GM12878 (cell line): Measurements from ENCODE around the gene SAMD1. TPM values are rescaled to one million over a fixed set of nuclear protein-coding genes. Genes with fewer than 3 reads are reported as not detected.

Experiments
- ATAC-seq: fragments of 200-7000 bp; cut with Tn5 transposase; 3 replicates; pipeline ENCODE4 v1.9.1; 2020; ENCODE audit warnings: mild to moderate bottlenecking, moderate library complexity
- BruUV-seq: library from RNA; stranded (reverse); fragments of 400-500 nt; replicated peaks from 2 replicates; lab custom pipeline; 2021; lab: Mats Ljungman, UMichigan
- CTCF ChIA-PET: fragments of 300-600 bp; sonication (Branson Sonifier 250); formaldehyde crosslinking; extraction: SDS; loops from one replicate; lab custom pipeline; 2021; ENCODE audit warnings: inconsistent platforms; lab: Yijun Ruan, JAX
- POLR2A ChIA-PET: fragments of 350-600 bp; formaldehyde crosslinking; extraction: SDS; loops from one replicate; lab custom pipeline; 2021; ENCODE audit warnings: inconsistent platforms; lab: Charles Lee
- RAD21 ChIA-PET: fragments of 300-600 bp; sonication (Branson Sonifier 250); formaldehyde crosslinking; loops from one replicate; lab custom pipeline; 2023; ENCODE audit warnings: antibody characterized with exemption; ENCODE audit not compliant: unreplicated experiment; lab: Charles Lee
- SMC1A ChIA-PET: fragments of 300-600 bp; sonication (Branson Sonifier 250); formaldehyde crosslinking; loops from one replicate; lab custom pipeline; 2023; ENCODE audit not compliant: unreplicated experiment, uncharacterized antibody; lab: Charles Lee
- DNase-seq: peaks from one replicate; pipeline ENCODE4 v3.0.0-alpha.2; 2011; ENCODE audit warnings: low read depth, low spot score
- FAIRE-seq: peaks from 3 replicates; lab custom pipeline; 2011; peaks lifted over from hg19 to GRCh38; lab: Jason Lieb, UNC
- H2AFZ ChIP-seq: 2 replicates; pipeline ENCODE4 v1.6.0; 2011; ENCODE audit warnings: low read depth, low read length, control low read depth; ENCODE audit not compliant: control insufficient read depth
- H3K27ac ChIP-seq: 2 replicates; pipeline ENCODE4 v1.5.1; 2011; ENCODE audit warnings: control low read depth; ENCODE audit not compliant: control insufficient read depth, insufficient read depth
- H3K27me3 ChIP-seq, 2 experiments: replicated peaks in 1 of 2; 2 replicates each; pipeline versions ENCODE4 v1.6.0 to v1.6.1; 2011; ENCODE audit warnings: low read length in 1 of 2; ENCODE audit not compliant: control insufficient read depth in 2 of 2, insufficient read depth in 2 of 2
- H3K36me3 ChIP-seq, 2 experiments: 2 replicates each; pipeline ENCODE4 v1.5.1; 2011; ENCODE audit warnings: low read length in 1 of 2; ENCODE audit not compliant: control insufficient read depth in 2 of 2, insufficient read depth in 2 of 2
- H3K4me1 ChIP-seq: 2 replicates; pipeline ENCODE4 v1.6.1; 2011; ENCODE audit warnings: mild to moderate bottlenecking, low read length, moderate library complexity, mixed read lengths; ENCODE audit not compliant: control insufficient read depth, insufficient read depth
- H3K4me2 ChIP-seq: 2 replicates; pipeline ENCODE4 v1.6.0; 2011; ENCODE audit warnings: control low read depth; ENCODE audit not compliant: control insufficient read depth, insufficient read depth
- H3K4me3 ChIP-seq: fragments of 200-600 bp; sonication (generic); 2 replicates; pipeline ENCODE4 v1.5.1; 2016
- H3K79me2 ChIP-seq: 2 replicates; pipeline ENCODE4 v1.6.0; 2011; ENCODE audit warnings: low read length; ENCODE audit not compliant: control insufficient read depth, insufficient read depth
- H3K9ac ChIP-seq: 2 replicates; pipeline ENCODE4 v1.8.0; 2011; ENCODE audit warnings: low read length, control low read depth, mixed read lengths; ENCODE audit not compliant: control insufficient read depth, insufficient read depth
- H3K9me3 ChIP-seq: replicated peaks from 3 replicates; pipeline ENCODE4 v1.5.1; 2011; ENCODE audit warnings: mild to moderate bottlenecking, low read length; ENCODE audit not compliant: control insufficient read depth, insufficient read depth
- H4K20me1 ChIP-seq: 2 replicates; pipeline ENCODE4 v1.6.0; 2011; ENCODE audit not compliant: control insufficient read depth, insufficient read depth
- BMI1 ChIP-seq: fragments of 450-650 bp; IDR thresholded peaks from 2 replicates; pipeline ENCODE4 v1.6.1; 2016; ENCODE audit warnings: mild to moderate bottlenecking, moderate library complexity, borderline replicate concordance
- CEBPB ChIP-seq, 2 experiments: fragments of 150-350 bp in 1 of 2; IDR thresholded peaks; 2 replicates each; pipeline ENCODE4 v1.6.1; 2012 to 2014; ENCODE audit warnings: low read depth in 2 of 2, low read length in 2 of 2, borderline replicate concordance in 1 of 2, inconsistent platforms in 1 of 2
- CHD1 ChIP-seq: IDR thresholded peaks from 2 replicates; pipeline ENCODE4 v1.6.1; 2012; ENCODE audit warnings: low read depth, low read length, improper control_type of control experiment
- CTCF ChIP-seq, 3 experiments: IDR thresholded peaks in 2 of 3; conservative IDR thresholded peaks in 1 of 3; 2 replicates each; pipeline ENCODE4 v1.5.1; 2011; ENCODE audit warnings: low read depth in 3 of 3, low read length in 3 of 3, mild to moderate bottlenecking in 3 of 3, control low read depth in 2 of 3, moderate library complexity in 2 of 3, inconsistent platforms in 1 of 3, mixed read lengths in 1 of 3; ENCODE audit not compliant: control insufficient read depth in 2 of 3, insufficient read depth in 1 of 3; ENCODE audit errors: extremely low read depth in 1 of 3
- E2F8 ChIP-seq: fragments of 450-650 bp; IDR thresholded peaks from 2 replicates; pipeline ENCODE4 v1.6.1; 2018; ENCODE audit warnings: mild to moderate bottlenecking, low read depth, moderate library complexity; ENCODE audit not compliant: partially characterized antibody
- HDAC2 ChIP-seq: fragments of 200-600 bp; sonication (generic); IDR thresholded peaks from 2 replicates; pipeline ENCODE4 v1.6.1; 2017
- MEF2A ChIP-seq: IDR thresholded peaks from 2 replicates; pipeline ENCODE4 v1.6.1; 2011; ENCODE audit warnings: low read depth, mild to moderate bottlenecking, low read length, moderate library complexity; ENCODE audit not compliant: insufficient read depth
- NR2F1 ChIP-seq: fragments of 450-650 bp; conservative IDR thresholded peaks from 2 replicates; pipeline ENCODE4 v1.6.1; 2017; ENCODE audit warnings: mild to moderate bottlenecking
- PAX5 ChIP-seq: IDR thresholded peaks from 2 replicates; pipeline ENCODE4 v1.6.1; 2011; ENCODE audit warnings: low read depth, low read length, borderline replicate concordance
- POLR2AphosphoS5 ChIP-seq: IDR thresholded peaks from 2 replicates; pipeline ENCODE4 v1.6.1; 2011; ENCODE audit warnings: mild to moderate bottlenecking, low read length, inconsistent platforms
- RBBP5 ChIP-seq: fragments of 200-600 bp; sonication (generic); conservative IDR thresholded peaks from 2 replicates; pipeline ENCODE4 v1.6.1; 2016
- TCF12 ChIP-seq: IDR thresholded peaks from 2 replicates; pipeline ENCODE4 v1.6.1; 2011; ENCODE audit warnings: low read depth, mild to moderate bottlenecking, low read length
- ZBTB11 ChIP-seq: fragments of 450-650 bp; formaldehyde crosslinking; IDR thresholded peaks from 2 replicates; pipeline ENCODE4 v1.5.0; 2022; ENCODE audit warnings: mild to moderate bottlenecking, missing genetic modification characterization
- WGBS: methylation state at CpG from one replicate; pipeline ENCODE4 v1.1.6; 2016; ENCODE audit warnings: low lambda C conversion rate; ENCODE audit not compliant: insufficient replicate concordance, insufficient coverage; ENCODE audit errors: missing lambda C conversion rate; 5-methylcytosine and 5-hydroxymethylcytosine counted together
- in situ Hi-C: fragments of 300-500 bp; cut with MboI; formaldehyde crosslinking; loops from 9 replicates; pipeline ENCODE4 v1.14.3; 2018; ENCODE audit warnings: mixed read lengths
- intact Hi-C: fragments of 100-400 bp; cut with micrococcal nuclease; formaldehyde crosslinking; loops from one replicate; pipeline ENCODE4 v1.14.2; 2022; ENCODE audit not compliant: unreplicated experiment
- polyA plus RNA-seq, 11 experiments: library from polyadenylated mRNA; depleted of rRNA in 4 of 11; unstranded in 6 of 11; stranded (reverse) in 5 of 11; fragments of >200 nt; fragmentation: Nextera tagmentation in 4 of 11; fragmentation: Illumina TruSeq in 1 of 11; extraction: Ambion mirVana in 4 of 11; extraction: Trizol in 1 of 11; gene quantifications; 1 replicate in 1 of 11; 2 replicates in 10 of 11; pipeline versions ENCODE4 v1.2.1 to v1.2.3, GENCODE V29; 2011 to 2016; ENCODE audit warnings: inconsistent platforms in 2 of 11, missing spikeins in 2 of 11, low read depth in 1 of 11
- total RNA-seq, 4 experiments: library from RNA; depleted of rRNA in 3 of 4; stranded (reverse); fragments of >200 nt in 3 of 4; fragmentation: Illumina TruSeq in 1 of 4; extraction: Trizol in 1 of 4; gene quantifications; 2 replicates each; pipeline versions ENCODE4 v1.2.1 to v1.2.3, GENCODE V29; 2013 to 2021

SAMD1 gene
- total and polyA plus RNA-seq, 10 of the 15 experiments (the other 5 are each of a cell fraction or from before 2014, with no cell fraction given), result 3.0 to 71.7 (median 19.3) TPM

GRCh38 chr19:14091081-14091812 is 696 bp upstream of the SAMD1 start:
- Histone ChIP-seq H3K79me2 (peaks cover 6% of the 10 kb centered on the region), H3K9me3 (peaks cover 2% of the 10 kb centered on the region; the same call in 1 of the 3 replicates), H3K4me1 (peaks cover 7% of the 10 kb centered on the region; the same call in 1 of the 2 replicates), H2AFZ (peak overlapping the region; percentile 58), H3K4me3 (peak overlapping the region; percentile 100), H4K20me1 (no peaks in the 10 kb centered on the region), H3K36me3 (peaks cover 3 to 5% of the 10 kb centered on the region in 2 experiments; a peak in 3 of 4 replicates), H3K27me3 (no peaks in the 10 kb centered on the region), H3K9ac (peak overlapping the region; percentile 76), H3K4me2 (peak overlapping the region; percentile 85), H3K27ac (peak overlapping the region; percentile 82)
- RAD21 ChIA-PET, result interaction anchor here (1.0 to 1.6 kb wide), 4 partner anchors 9 to 46 kb away, joined by 4 to 8 read pairs (median 6); partner anchors contain the start of gene ASF1B
- DNase-seq, result no peak
- CTCF ChIA-PET, result interaction anchor here (0.6 to 1.3 kb wide), 6 partner anchors 9 to 226 kb away, joined by 3 to 6 read pairs (median 4); no protein-coding TSS in a partner anchor
- intact Hi-C loops (no loop called here), in situ Hi-C loops (no loop called here)
- BruUV-seq, result TSS peak; percentile 91
- SMC1A ChIA-PET, result interaction anchor here (1.0 to 1.7 kb wide), 3 partner anchors 9 to 26 kb away, joined by 3 to 5 read pairs (median 5); partner anchors contain the start of gene PRKACA
- WGBS, result 1% methylated on average over 55 of the region's 72 CpGs
- peak; percentile 31 for FAIRE-seq
- POLR2A ChIA-PET, result interaction anchor here (1.1 to 4.1 kb wide), 2 partner anchors 9 to 21 kb away, joined by 3 to 23 read pairs; a partner anchor contains a TSS
- ATAC-seq, result peak; percentile 85
- TF ChIP-seq MEF2A, result no peak
- TF ChIP-seq BMI1, result no peak
- peak; percentile 19 to 25 (median 21); a peak in 4 of 6 replicates for TF ChIP-seq CTCF (IDR thresholded peaks at IDR 0.05 in 2 of 3, conservative IDR thresholded peaks at IDR 0.05 in 1 of 3; ENCODE audit: control insufficient read depth in 2 of 3, extremely low read depth in 1 of 3, insufficient read depth in 1 of 3, low read depth in 3 of 3, low read length in 3 of 3)
- no peak for TF ChIP-seq CEBPB (IDR thresholded peaks at IDR 0.05; ENCODE audit: borderline replicate concordance in 1 of 2, low read depth in 2 of 2, low read length in 2 of 2)
- no peak for TF ChIP-seq ZBTB11 (CRISPR knock-in tag)
- TF ChIP-seq HDAC2, result no peak
- 0 out of 2 replicates have a peak, but pooled peaks have one; percentile 23 for TF ChIP-seq TCF12
- peak; percentile 67 for TF ChIP-seq POLR2AphosphoS5
- no peak for TF ChIP-seq E2F8
- TF ChIP-seq CHD1, result no peak
- no peak for TF ChIP-seq RBBP5
- TF ChIP-seq PAX5, result 0 out of 2 replicates have a peak, but pooled peaks have one; percentile 23
- peak; percentile 95 for TF ChIP-seq NR2F1
